ENCODE data around the gene STON2.
A peak's percentile ranks its signal among the peaks of the same experiment; 100 is the strongest.
"Not testable (repeated sequence)": the region's sequence is repeated elsewhere in the genome, so short reads cannot be mapped to it uniquely, and the experiment has no call there.

Gene STON2

GRCh38 chr14:81260732-81261131, 139.4 kb downstream of the STON2 start:
- DNase-seq: no peak

GRCh38 chr14:81256289-81256960, 143.7 kb downstream of the STON2 start:
- no peak for DNase-seq

GRCh38 chr14:81252278-81252677, 147.8 kb downstream of the STON2 start:
- no peak for DNase-seq

GRCh38 chr14:81247271-81247766, 152.8 kb downstream of the STON2 start:
- DNase-seq: no peak

GRCh38 chr14:81246461-81247270, 153.5 kb downstream of the STON2 start:
- no peak for DNase-seq

- DNase-seq: no peak
Observed at GRCh38 chr14:81245771-81246170, 154.4 kb downstream of the STON2 start.

GRCh38 chr14:81244431-81244830, 155.7 kb downstream of the STON2 start:
- DNase-seq: not testable (repeated sequence)

- DNase-seq: no peak
Observed at GRCh38 chr14:81243499-81243898, 156.6 kb downstream of the STON2 start.

GRCh38 chr14:81236849-81237248, 163.3 kb downstream of the STON2 start:
- not testable (repeated sequence) for DNase-seq

- no peak for DNase-seq
Observed at GRCh38 chr14:81236138-81236537, 164.0 kb downstream of the STON2 start.

GRCh38 chr14:81235096-81235495, 165.0 kb downstream of the STON2 start:
- DNase-seq: no peak

GRCh38 chr14:81234278-81234677, 165.8 kb downstream of the STON2 start:
- DNase-seq: no peak

GRCh38 chr14:81233615-81234014, 166.5 kb downstream of the STON2 start:
- DNase-seq: no peak

GRCh38 chr14:81231540-81231939, 168.6 kb downstream of the STON2 start:
- DNase-seq: no peak

GRCh38 chr14:81224222-81224621, 175.9 kb downstream of the STON2 start:
- DNase-seq: no peak

- DNase-seq: not testable (repeated sequence)
Observed at GRCh38 chr14:81223788-81224187, 176.3 kb downstream of the STON2 start.

- no peak for DNase-seq
Observed at GRCh38 chr14:81222691-81223090, 177.4 kb downstream of the STON2 start.

- no peak for DNase-seq
Observed at GRCh38 chr14:81222126-81222525, 178.0 kb downstream of the STON2 start.

GRCh38 chr14:81221579-81222102, 178.5 kb downstream of the STON2 start:
- no peak for DNase-seq

- DNase-seq: peak; percentile 95
Observed at GRCh38 chr14:81220830-81221578, 179.1 kb downstream of the STON2 start, which contains the start of gene GTF2A1. Gene GTF2A1, minus strand, starts transcription at chr14:81220959. Its CDS starts 441 bp downstream, at chr14:81220518.

GRCh38 chr14:81220580-81220829, 179.6 kb downstream of the STON2 start:
- DNase-seq: no peak

GRCh38 chr14:81219759-81220579, 180.2 kb downstream of the STON2 start:
- peak; percentile 69 for DNase-seq

All from central memory CD4-positive, alpha-beta T cell (primary cell).